Ascending aorta (tissue), 2 donors: ENCODE results near the gene ATP8A1. TPM values are rescaled to one million over a fixed set of nuclear protein-coding genes. Genes with fewer than 3 reads are reported as not detected.

Source experiments
- DNase-seq, 2 donors: peaks; one replicate each; pipeline ENCODE4 v3.0.0-alpha.2; 2019; ENCODE audit warnings: low spot score in 2 of 2
- H3K27ac ChIP-seq, 2 donors: fragments of 200-600 bp; sonication (generic); one replicate each; pipeline ENCODE4 v1.5.1; 2016 to 2017; ENCODE audit warnings: mild to moderate bottlenecking in 1 of 2
- H3K27me3 ChIP-seq: fragments of 200-600 bp; sonication (generic); one replicate; pipeline ENCODE4 v1.5.1; 2017
- H3K36me3 ChIP-seq, 2 donors: fragments of 200-600 bp; sonication (generic); one replicate each; pipeline ENCODE4 v1.5.1; 2016
- H3K4me1 ChIP-seq, 2 donors: fragments of 200-600 bp; sonication (generic); one replicate each; pipeline ENCODE4 v1.5.1; 2016 to 2017; ENCODE audit warnings: mild to moderate bottlenecking in 1 of 2
- H3K4me3 ChIP-seq, 2 donors: fragments of 200-600 bp; sonication (generic); one replicate each; pipeline ENCODE4 v1.5.1; 2016 to 2017; ENCODE audit warnings: mild to moderate bottlenecking in 1 of 2
- H3K9me3 ChIP-seq, 2 donors: fragments of 200-600 bp; sonication (generic); one replicate each; pipeline ENCODE4 v1.5.1; 2016
- CTCF ChIP-seq, 3 experiments: fragments of 200-600 bp in 2 of 3; fragments of 450-650 bp in 1 of 3; sonication (generic) in 2 of 3; IDR thresholded peaks; one replicate each; pipeline ENCODE4 v1.5.1; 2016 to 2019; ENCODE audit warnings: antibody characterized with exemption in 3 of 3, mild to moderate bottlenecking in 1 of 3, moderate library complexity in 1 of 3
- intact Hi-C: fragments of 100-400 bp; cut with DNase I; formaldehyde crosslinking; loops from one replicate; pipeline ENCODE4 v1.15.1; 2023
- total RNA-seq: library from RNA; depleted of rRNA; stranded (reverse); fragments of >200 nt; gene quantifications from one replicate; pipeline ENCODE4 v1.1.0, GENCODE V29; 2016

The ATP8A1 gene
- total RNA-seq, 1 donor from 2014 or later = 11.4 TPM

- TF ChIP-seq CTCF (IDR thresholded peaks at IDR 0.05) = no peak
- Histone ChIP-seq H3K27me3 (no peaks in the 10 kb centered on the region), H3K27ac (no peak overlapping the region), H3K9me3 (no peaks in the 10 kb centered on the region), H3K4me3 (no peak overlapping the region), H3K36me3 (peaks cover 3 to 6% of the 10 kb centered on the region in 2 donors), H3K4me1 (no peaks in the 10 kb centered on the region)
- intact Hi-C loops = no loop called here
- no peak for DNase-seq
These were observed 198.2 kb downstream of the ATP8A1 start for GRCh38 chr4:42458657-42459056.

GRCh38 chr4:42454755-42455420 lies 202.0 kb downstream of the ATP8A1 start:
- H3K9me3 ChIP-seq = no peaks in the 10 kb centered on the region
- H3K4me1 ChIP-seq = no peaks in the 10 kb centered on the region
- intact Hi-C loops = no loop called here
- no peak for TF ChIP-seq CTCF (IDR thresholded peaks at IDR 0.05)
- no peak for DNase-seq
- no peak overlapping the region for H3K27ac ChIP-seq
- H3K27me3 ChIP-seq = no peaks in the 10 kb centered on the region
- no peak overlapping the region for H3K4me3 ChIP-seq
- no peaks in the 10 kb centered on the region for H3K36me3 ChIP-seq

- Histone ChIP-seq H3K36me3 (no peaks in the 10 kb centered on the region), H3K27me3 (no peaks in the 10 kb centered on the region), H3K27ac (no peak overlapping the region), H3K4me3 (no peak overlapping the region), H3K4me1 (no peaks in the 10 kb centered on the region), H3K9me3 (no peaks in the 10 kb centered on the region)
- intact Hi-C loops = no loop called here
- no peak for DNase-seq
- no peak for TF ChIP-seq CTCF (IDR thresholded peaks at IDR 0.05)
These were observed 203.3 kb downstream of the ATP8A1 start for GRCh38 chr4:42453612-42454011.

GRCh38 chr4:42452823-42453222 lies 204.1 kb downstream of the ATP8A1 start:
- no peaks in the 10 kb centered on the region for H3K9me3 ChIP-seq
- no peak overlapping the region for H3K4me3 ChIP-seq
- intact Hi-C loops = no loop called here
- H3K4me1 ChIP-seq = no peaks in the 10 kb centered on the region
- H3K36me3 ChIP-seq = no peaks in the 10 kb centered on the region
- H3K27me3 ChIP-seq = no peaks in the 10 kb centered on the region
- no peak for TF ChIP-seq CTCF (IDR thresholded peaks at IDR 0.05)
- DNase-seq = no peak
- no peak overlapping the region for H3K27ac ChIP-seq

GRCh38 chr4:42446823-42447222 lies 210.1 kb downstream of the ATP8A1 start:
- Histone ChIP-seq H3K4me1 (no peaks in the 10 kb centered on the region), H3K9me3 (no peaks in the 10 kb centered on the region), H3K4me3 (no peak overlapping the region), H3K27ac (no peak overlapping the region), H3K27me3 (no peaks in the 10 kb centered on the region), H3K36me3 (no peaks in the 10 kb centered on the region)
- no peak for TF ChIP-seq CTCF (IDR thresholded peaks at IDR 0.05)
- intact Hi-C loops = no loop called here
- DNase-seq = no peak

GRCh38 chr4:42445038-42445437 lies 211.9 kb downstream of the ATP8A1 start:
- no peaks in the 10 kb centered on the region for H3K9me3 ChIP-seq
- no peaks in the 10 kb centered on the region for H3K27me3 ChIP-seq
- no peak overlapping the region for H3K27ac ChIP-seq
- H3K4me3 ChIP-seq = no peak overlapping the region
- intact Hi-C loops = no loop called here
- DNase-seq = no peak
- H3K4me1 ChIP-seq = no peaks in the 10 kb centered on the region
- TF ChIP-seq CTCF (IDR thresholded peaks at IDR 0.05) = no peak
- no peaks in the 10 kb centered on the region for H3K36me3 ChIP-seq
